KMS-11 (cell line): ENCODE results near the gene CCDC92B.

Experiments
- H2AFZ ChIP-seq: fragments of 200-600 bp; sonication (generic); 2 replicates; pipeline ENCODE4 v1.6.1; 2016; ENCODE audit warnings: antibody characterized with exemption, mixed run types, low read depth
- H3K27ac ChIP-seq: fragments of 200-600 bp; sonication (generic); 2 replicates; pipeline ENCODE4 v1.6.1; 2016; ENCODE audit warnings: mild to moderate bottlenecking, mixed run types
- H3K27me3 ChIP-seq: fragments of 200-600 bp; sonication (generic); 2 replicates; pipeline ENCODE4 v1.6.1; 2017; ENCODE audit warnings: mild to moderate bottlenecking, low read depth, mixed run types, moderate library complexity; ENCODE audit not compliant: insufficient read depth
- H3K36me3 ChIP-seq: fragments of 200-600 bp; sonication (generic); 2 replicates; pipeline ENCODE4 v1.6.1; 2017; ENCODE audit warnings: mild to moderate bottlenecking, mixed run types; ENCODE audit not compliant: insufficient read depth
- H3K4me1 ChIP-seq: fragments of 200-600 bp; sonication (generic); 2 replicates; pipeline ENCODE4 v1.6.1; 2016; ENCODE audit warnings: mild to moderate bottlenecking, low read depth, mixed run types; ENCODE audit not compliant: poor library complexity, severe bottlenecking
- H3K4me2 ChIP-seq: fragments of 200-600 bp; sonication (generic); 2 replicates; pipeline ENCODE4 v1.7.0; 2016; ENCODE audit warnings: mild to moderate bottlenecking, mixed run types
- H3K4me3 ChIP-seq: fragments of 200-600 bp; sonication (generic); IDR thresholded peaks from 2 replicates; pipeline ENCODE4 v1.6.1; 2017; ENCODE audit warnings: low read depth, low read length, mixed read lengths; ENCODE audit not compliant: insufficient read depth
- H3K79me2 ChIP-seq: fragments of 200-600 bp; sonication (generic); 2 replicates; pipeline ENCODE4 v1.6.1; 2016; ENCODE audit warnings: low read depth, mixed run types; ENCODE audit not compliant: insufficient read depth
- H3K9ac ChIP-seq: fragments of 200-600 bp; sonication (generic); 2 replicates; pipeline ENCODE4 v1.6.1; 2016; ENCODE audit warnings: mild to moderate bottlenecking, mixed run types
- H4K20me1 ChIP-seq: fragments of 200-600 bp; sonication (generic); 2 replicates; pipeline ENCODE4 v1.6.1; 2016; ENCODE audit warnings: mild to moderate bottlenecking, mixed run types; ENCODE audit not compliant: insufficient read depth
- TF ChIP-seq, protein P1 (sequence below): fragments of 200-600 bp; sonication (generic); conservative IDR thresholded peaks from 2 replicates; pipeline ENCODE4 v1.6.1; 2017; ENCODE audit warnings: low read depth, mild to moderate bottlenecking, antibody characterized with exemption, low read length, moderate library complexity, mixed read lengths

CCDC92B gene

DNA sequence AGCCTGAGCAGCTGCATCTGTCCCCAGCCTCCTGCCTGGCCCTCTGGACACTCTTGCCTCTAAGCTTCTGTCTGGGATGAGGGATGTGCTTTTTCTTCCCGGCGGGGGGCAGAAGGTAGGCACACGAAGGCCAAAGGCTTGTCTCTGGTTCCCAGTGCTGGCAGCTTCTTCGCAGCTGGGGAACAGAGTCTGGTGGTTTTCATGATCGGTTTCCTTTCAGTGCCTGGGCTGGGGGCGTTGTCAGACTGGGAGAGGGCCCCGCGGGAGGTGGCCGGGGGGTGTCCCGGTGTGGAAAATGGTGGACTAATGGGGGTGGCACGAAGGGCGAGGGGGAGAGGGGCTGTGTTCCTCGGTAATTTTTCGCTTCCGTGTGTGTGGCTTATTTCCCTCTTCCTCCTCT, 47.8 kb upstream of the CCDC92B start:
- TF ChIP-seq, protein P1, sequence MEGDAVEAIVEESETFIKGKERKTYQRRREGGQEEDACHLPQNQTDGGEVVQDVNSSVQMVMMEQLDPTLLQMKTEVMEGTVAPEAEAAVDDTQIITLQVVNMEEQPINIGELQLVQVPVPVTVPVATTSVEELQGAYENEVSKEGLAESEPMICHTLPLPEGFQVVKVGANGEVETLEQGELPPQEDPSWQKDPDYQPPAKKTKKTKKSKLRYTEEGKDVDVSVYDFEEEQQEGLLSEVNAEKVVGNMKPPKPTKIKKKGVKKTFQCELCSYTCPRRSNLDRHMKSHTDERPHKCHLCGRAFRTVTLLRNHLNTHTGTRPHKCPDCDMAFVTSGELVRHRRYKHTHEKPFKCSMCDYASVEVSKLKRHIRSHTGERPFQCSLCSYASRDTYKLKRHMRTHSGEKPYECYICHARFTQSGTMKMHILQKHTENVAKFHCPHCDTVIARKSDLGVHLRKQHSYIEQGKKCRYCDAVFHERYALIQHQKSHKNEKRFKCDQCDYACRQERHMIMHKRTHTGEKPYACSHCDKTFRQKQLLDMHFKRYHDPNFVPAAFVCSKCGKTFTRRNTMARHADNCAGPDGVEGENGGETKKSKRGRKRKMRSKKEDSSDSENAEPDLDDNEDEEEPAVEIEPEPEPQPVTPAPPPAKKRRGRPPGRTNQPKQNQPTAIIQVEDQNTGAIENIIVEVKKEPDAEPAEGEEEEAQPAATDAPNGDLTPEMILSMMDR = no peak
- Histone ChIP-seq H3K36me3 (no peaks in the 10 kb centered on the region), H3K27me3 (peaks cover 34% of the 10 kb centered on the region), H4K20me1 (no peaks in the 10 kb centered on the region), H3K4me3 (no peak overlapping the region), H3K79me2 (no peaks in the 10 kb centered on the region), H2AFZ (no peak overlapping the region), H3K27ac (no peak overlapping the region), H3K9ac (no peak overlapping the region), H3K4me2 (no peak overlapping the region), H3K4me1 (no peaks in the 10 kb centered on the region)

DNA sequence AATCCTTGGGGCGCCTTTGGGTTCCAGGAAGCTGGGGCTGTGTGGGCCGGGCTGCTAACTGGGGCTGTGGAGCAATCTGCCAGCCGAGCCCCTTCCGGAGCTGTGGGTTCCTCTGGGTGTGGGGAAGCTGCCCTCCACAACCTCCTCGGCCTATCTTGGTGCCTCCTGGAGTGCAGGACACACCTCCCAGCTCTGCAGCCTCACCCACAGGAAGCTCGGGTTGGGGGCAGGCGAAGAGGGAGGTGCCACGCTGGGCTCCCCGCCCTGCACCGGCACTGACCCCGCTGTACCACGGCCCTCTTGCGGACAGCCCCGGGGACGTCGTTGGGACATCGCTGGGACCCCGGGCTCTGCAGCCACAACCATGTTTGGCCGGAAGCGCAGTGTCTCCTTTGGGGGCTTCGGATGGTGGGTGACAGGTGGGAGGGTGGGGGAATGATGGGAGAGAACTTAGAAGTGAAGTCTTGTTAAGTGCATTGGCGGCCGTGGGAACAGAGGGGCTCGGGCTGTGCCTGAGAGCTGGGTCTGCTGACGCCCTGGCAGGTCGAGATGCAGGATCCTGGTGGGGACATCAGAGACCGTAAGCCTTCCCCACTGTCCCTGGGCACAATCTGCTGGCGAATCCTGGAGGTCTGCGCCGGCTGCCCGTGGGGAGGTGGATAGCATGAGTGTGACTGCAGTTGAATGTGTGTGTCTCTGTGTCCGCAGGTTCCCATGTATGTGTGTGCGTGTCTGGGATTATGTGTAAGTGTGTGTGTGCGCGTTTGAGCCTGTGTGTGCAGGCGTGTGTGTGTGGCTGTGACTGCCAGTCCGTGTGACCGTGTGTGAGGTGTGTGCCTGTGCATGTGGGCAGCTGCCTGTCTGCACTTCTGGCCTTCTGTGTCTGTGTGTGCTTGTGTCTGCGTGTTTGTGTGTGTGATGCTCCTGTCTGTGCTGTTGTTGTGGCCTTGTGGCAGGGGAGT, 47.0 kb upstream of the CCDC92B start, which contains the start of gene RAP1GAP2:
RAP1GAP2 (plus strand) TSS at position 275 of the 962 bp plus-strand sequence; CDS start at position 365, 90 bp downstream.
- H3K4me2 ChIP-seq = no peak within 1 kb of the TSS
- H3K27ac ChIP-seq = no peak within 1 kb of the TSS
- H3K27me3 ChIP-seq = peaks cover 32% of the 10 kb centered on the region
- H4K20me1 ChIP-seq = no peaks in the 10 kb centered on the region
- no peaks in the 10 kb centered on the region for H3K79me2 ChIP-seq
- TF ChIP-seq, protein P1 = no peak
- H3K36me3 ChIP-seq = no peaks in the 10 kb centered on the region
- no peak within 1 kb of the TSS for H3K9ac ChIP-seq
- H2AFZ ChIP-seq = no peak within 1 kb of the TSS; the same call in 1 of the 2 replicates
- no peak within 1 kb of the TSS for H3K4me3 ChIP-seq
- no peaks in the 10 kb centered on the region for H3K4me1 ChIP-seq

DNA sequence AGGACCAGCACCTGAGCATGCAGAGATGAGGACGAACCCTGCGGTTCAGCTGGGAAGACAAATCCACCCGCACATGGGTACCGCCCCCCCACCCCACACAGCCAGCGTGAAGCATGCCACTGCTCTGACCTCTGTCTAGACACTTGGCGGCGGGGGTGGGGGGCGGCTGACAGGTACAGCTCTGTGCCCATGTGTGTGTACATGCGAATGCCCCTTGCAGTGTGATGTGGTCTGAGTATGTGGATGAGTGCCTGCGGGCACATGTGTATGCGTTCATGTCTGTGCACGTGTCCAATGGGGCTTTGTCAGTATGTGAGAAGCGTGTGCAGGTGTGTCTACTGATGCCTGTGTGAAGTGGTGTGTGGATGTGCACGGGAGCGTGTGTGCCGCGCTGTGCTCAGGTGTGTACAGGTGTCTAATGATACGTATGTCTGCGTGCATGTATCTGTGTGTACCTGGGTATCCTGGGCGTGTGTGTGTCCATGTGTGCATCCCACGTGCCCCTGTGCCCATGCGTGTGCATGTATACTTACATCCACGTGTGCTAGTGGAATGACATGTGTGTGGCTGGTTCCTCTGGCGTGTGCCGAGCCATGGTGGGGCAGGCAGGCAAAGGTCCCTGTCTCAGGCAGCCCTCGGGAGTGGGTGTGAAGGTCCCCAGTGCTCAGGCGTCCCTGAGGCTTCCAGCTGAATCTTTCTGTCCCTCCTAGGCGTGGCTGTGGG, 46.1 kb upstream of the CCDC92B start:
- Histone ChIP-seq H3K79me2 (no peaks in the 10 kb centered on the region), H3K4me2 (no peak overlapping the region), H3K4me1 (no peaks in the 10 kb centered on the region), H4K20me1 (no peaks in the 10 kb centered on the region), H3K36me3 (no peaks in the 10 kb centered on the region), H2AFZ (no peak overlapping the region; the same call in 1 of the 2 replicates), H3K27me3 (peaks cover 34% of the 10 kb centered on the region), H3K27ac (no peak overlapping the region), H3K4me3 (no peak overlapping the region), H3K9ac (no peak overlapping the region)
- TF ChIP-seq, protein P1 = no peak

DNA sequence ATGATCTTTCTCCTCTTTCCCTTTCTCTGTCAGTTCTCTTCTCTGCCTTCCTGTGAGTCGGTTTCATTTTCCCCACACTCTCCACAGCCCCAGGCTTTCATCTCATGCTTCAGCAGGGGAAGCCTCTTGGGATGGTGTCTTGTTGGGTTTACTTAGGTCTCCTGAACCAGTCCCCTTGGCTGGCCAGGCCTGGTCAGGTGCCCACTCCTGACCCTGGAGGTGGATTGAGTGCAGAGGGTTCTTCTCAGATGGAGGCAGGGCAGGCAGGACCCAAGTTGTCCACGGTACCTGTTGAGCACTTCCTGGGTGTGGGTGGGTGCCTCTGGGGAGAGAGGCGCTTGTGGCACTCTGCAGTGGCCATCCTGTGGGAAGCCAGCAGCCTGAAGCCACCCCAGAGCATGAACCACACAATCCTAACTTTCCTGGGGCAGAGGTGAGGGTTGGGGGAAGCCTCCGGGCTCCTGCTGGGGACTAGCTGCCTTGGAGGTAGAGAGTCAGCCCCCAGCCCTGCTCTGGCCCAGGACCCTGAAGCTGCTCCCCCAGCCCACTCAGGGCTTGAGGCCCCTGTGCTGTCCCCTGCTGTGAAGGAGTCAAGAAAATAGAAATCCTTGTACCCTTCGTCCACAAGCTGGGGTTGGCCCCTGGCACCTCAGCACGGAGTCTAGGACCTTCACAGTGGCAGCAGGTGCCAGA, 44.8 kb upstream of the CCDC92B start:
- H3K9ac ChIP-seq = no peak overlapping the region
- TF ChIP-seq, protein P1 = no peak
- no peaks in the 10 kb centered on the region for H3K79me2 ChIP-seq
- no peaks in the 10 kb centered on the region for H4K20me1 ChIP-seq
- H3K27ac ChIP-seq = no peak overlapping the region
- no peak overlapping the region for H3K4me2 ChIP-seq
- no peaks in the 10 kb centered on the region for H3K4me1 ChIP-seq
- H2AFZ ChIP-seq = no peak overlapping the region
- peaks cover 27% of the 10 kb centered on the region for H3K27me3 ChIP-seq
- H3K36me3 ChIP-seq = no peaks in the 10 kb centered on the region
- H3K4me3 ChIP-seq = no peak overlapping the region
